Mesothelial cell of epicardium (in vitro differentiated cells): Measurements from ENCODE around the gene CIDEB. TPM values are rescaled to one million over a fixed set of nuclear protein-coding genes. Genes with fewer than 3 reads are reported as not detected.

Experiments
- DNase-seq, 2 experiments: peaks; one replicate each; pipeline ENCODE4 v3.0.0; 2021; ENCODE audit warnings: low spot score in 2 of 2; ENCODE audit not compliant: unreplicated experiment in 2 of 2
- H3K27ac Mint-ChIP-seq: 2 replicates; pipeline ENCODE4 v1.8.0; 2021; ENCODE audit warnings: mixed read lengths
- H3K27me3 Mint-ChIP-seq: 2 replicates; pipeline ENCODE4 v1.8.0; 2021; ENCODE audit warnings: low read depth, mixed read lengths
- H3K36me3 Mint-ChIP-seq: 2 replicates; pipeline ENCODE4 v1.8.0; 2021; ENCODE audit warnings: mixed read lengths
- H3K4me1 Mint-ChIP-seq: 2 replicates; pipeline ENCODE4 v1.8.0; 2021; ENCODE audit warnings: mixed read lengths
- H3K4me3 Mint-ChIP-seq: 2 replicates; pipeline ENCODE4 v1.8.0; 2021; ENCODE audit warnings: mild to moderate bottlenecking, moderate library complexity, mixed read lengths
- H3K9me3 Mint-ChIP-seq: 2 replicates; pipeline ENCODE4 v1.8.0; 2021; ENCODE audit warnings: mixed read lengths
- CTCF ChIP-seq: fragments of 200-600 bp; sonication (generic); IDR thresholded peaks from one replicate; pipeline ENCODE4 v1.5.0; 2021; ENCODE audit warnings: antibody characterized with exemption; ENCODE audit not compliant: unreplicated experiment
- total RNA-seq: library from RNA; stranded (reverse); gene quantifications from 3 replicates; pipeline ENCODE4 v1.2.1, GENCODE V29; 2021

Gene CIDEB
- total RNA-seq, 1 donor from 2014 or later = not detected

- no peaks in the 10 kb centered on the region for H3K9me3 Mint-ChIP-seq
- H3K27me3 Mint-ChIP-seq = no peaks in the 10 kb centered on the region
- H3K36me3 Mint-ChIP-seq = peaks cover 9% of the 10 kb centered on the region
- H3K27ac Mint-ChIP-seq = no peak overlapping the region
- DNase-seq = no peak
- H3K4me3 Mint-ChIP-seq = no peak overlapping the region
- no peak for TF ChIP-seq CTCF
- H3K4me1 Mint-ChIP-seq = peaks cover 6% of the 10 kb centered on the region
These were observed 15.5 kb downstream of the CIDEB start for GRCh38 chr14:24292118-24292807.

GRCh38 chr14:24291446-24292117, 16.2 kb downstream of the CIDEB start:
- Mint-ChIP-seq H3K9me3 (no peaks in the 10 kb centered on the region), H3K27me3 (no peaks in the 10 kb centered on the region), H3K4me1 (no peaks in the 10 kb centered on the region), H3K27ac (no peak overlapping the region), H3K4me3 (no peak overlapping the region), H3K36me3 (peaks cover 9% of the 10 kb centered on the region)
- TF ChIP-seq CTCF = no peak
- DNase-seq = no peak

- Mint-ChIP-seq H3K27me3 (no peaks in the 10 kb centered on the region), H3K4me3 (no peak overlapping the region), H3K4me1 (peaks cover 5% of the 10 kb centered on the region), H3K27ac (no peak overlapping the region), H3K9me3 (no peaks in the 10 kb centered on the region), H3K36me3 (peaks cover 9% of the 10 kb centered on the region)
- no peak for DNase-seq
- TF ChIP-seq CTCF = no peak
These were observed 17.0 kb downstream of the CIDEB start for GRCh38 chr14:24290746-24291145.

- TF ChIP-seq CTCF = no peak
- Mint-ChIP-seq H3K27ac (no peak overlapping the region), H3K27me3 (no peaks in the 10 kb centered on the region), H3K36me3 (peaks cover 9% of the 10 kb centered on the region), H3K4me1 (peaks cover 12% of the 10 kb centered on the region), H3K4me3 (no peak overlapping the region), H3K9me3 (no peaks in the 10 kb centered on the region)
- DNase-seq = no peak
These were observed 18.0 kb downstream of the CIDEB start for GRCh38 chr14:24289649-24290280.

- DNase-seq = no peak
These were observed 20.8 kb downstream of the CIDEB start for GRCh38 chr14:24286996-24287395.

More at GRCh38 chr14:24286996-24287395, 20.8 kb downstream of the CIDEB start:
- H3K27ac Mint-ChIP-seq = no peak overlapping the region
- no peaks in the 10 kb centered on the region for H3K27me3 Mint-ChIP-seq
- peaks cover 26% of the 10 kb centered on the region for H3K4me1 Mint-ChIP-seq
- H3K9me3 Mint-ChIP-seq = no peaks in the 10 kb centered on the region
- peaks cover 8% of the 10 kb centered on the region for H3K36me3 Mint-ChIP-seq
- no peak overlapping the region for H3K4me3 Mint-ChIP-seq
- TF ChIP-seq CTCF = no peak
